ENCODE data around the gene MAP3K20.

The MAP3K20 gene

DNA sequence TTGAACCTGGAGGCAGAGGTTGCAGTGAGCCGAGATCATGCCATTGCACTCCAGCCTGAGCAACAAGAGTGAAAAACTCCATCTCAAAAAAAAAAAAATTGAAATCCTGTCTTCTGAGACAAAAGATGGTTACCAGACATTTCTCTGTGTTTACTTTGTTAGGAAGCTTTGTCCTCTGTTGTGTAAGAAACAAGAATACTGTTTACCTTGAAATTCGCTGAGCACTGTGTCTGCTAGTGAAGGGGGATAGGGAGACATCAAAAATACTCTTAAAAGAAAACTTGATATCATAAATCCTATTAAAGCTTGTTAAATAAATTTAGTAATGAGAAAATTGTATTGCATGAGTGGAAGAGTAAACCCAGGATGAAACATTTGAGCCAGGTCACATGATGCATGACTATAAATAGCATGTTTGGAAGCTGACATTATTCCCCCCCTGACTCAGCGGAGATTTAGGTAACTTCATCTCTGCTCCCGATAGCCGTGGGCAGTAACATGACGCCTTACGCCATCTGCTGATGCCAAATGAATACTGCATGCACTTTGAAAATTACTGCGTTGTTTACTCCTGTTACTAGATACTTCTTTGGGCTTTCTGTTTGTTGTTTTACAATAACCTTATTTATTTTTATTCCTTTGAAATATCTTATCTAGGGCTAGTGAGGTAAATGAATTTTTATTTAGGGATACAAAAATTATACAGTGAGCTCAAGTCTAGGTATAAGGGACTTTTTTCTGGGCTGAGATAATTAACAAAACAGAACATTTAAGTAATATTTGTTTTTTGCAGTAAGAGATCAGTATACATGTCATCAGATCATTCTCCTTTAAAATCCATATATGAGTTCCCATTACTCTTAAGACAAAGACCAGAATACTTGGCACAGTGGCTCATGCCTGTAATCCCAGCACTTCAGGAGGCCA, 134.9 kb downstream of the MAP3K20 start:
- DNase-seq: peak; percentile 62

DNA sequence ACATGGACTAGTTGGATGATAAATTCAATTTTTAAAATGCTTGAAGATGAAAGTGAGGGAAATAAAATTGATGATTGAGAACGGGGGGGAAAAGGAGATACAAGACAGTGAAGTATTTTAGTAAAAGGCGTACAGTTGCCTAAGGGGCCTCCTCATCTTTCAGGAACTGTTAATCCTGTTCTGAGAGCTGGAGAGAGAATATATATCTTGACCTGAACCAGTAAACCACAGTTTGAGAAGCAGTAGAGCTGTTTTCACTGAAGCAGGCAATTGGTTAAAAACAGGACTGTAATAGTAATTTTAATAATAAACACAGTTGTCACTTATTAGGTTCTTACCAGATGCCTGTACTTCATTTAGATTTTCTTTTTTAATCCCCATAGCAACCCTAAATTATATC, 137.5 kb downstream of the MAP3K20 start:
- no peak for DNase-seq

DNA sequence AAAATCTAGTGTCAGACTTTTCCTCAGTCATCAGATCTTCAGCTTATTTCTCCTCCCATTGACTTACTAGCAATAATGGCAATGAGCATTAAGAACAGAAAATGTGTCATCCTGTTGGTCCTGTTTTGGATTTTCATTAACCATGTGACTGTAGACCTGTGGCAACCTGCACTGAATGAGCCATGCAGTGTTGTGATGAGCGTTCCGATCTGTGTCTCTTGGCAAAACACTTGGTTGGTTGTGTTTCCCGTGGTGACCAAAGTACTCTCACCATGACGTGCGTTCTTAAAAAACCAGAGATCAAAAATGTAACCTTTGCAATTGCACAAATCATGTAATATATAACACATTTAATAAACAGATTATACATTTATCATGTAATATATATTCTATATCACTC, 138.6 kb downstream of the MAP3K20 start:
- DNase-seq: no peak

DNA sequence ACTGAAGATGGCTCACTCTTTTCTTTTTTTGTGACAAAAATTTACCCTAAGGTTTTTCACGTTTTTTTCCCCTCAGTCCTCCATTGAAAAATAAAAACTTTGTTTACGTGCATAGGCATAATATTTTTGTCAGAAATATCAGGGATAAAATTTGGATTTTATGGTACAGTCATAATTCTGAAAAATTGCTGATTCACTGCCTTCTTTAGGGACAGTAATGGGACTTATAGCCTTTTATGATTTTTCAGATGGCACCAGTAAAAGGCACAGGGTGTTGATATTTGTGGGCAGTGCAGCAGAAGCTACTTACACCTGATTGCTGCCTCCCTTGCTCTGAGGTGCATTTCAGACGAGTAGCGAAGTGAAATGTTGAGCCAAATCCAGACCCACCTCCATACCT, 139.7 kb downstream of the MAP3K20 start:
- no peak for DNase-seq

DNA sequence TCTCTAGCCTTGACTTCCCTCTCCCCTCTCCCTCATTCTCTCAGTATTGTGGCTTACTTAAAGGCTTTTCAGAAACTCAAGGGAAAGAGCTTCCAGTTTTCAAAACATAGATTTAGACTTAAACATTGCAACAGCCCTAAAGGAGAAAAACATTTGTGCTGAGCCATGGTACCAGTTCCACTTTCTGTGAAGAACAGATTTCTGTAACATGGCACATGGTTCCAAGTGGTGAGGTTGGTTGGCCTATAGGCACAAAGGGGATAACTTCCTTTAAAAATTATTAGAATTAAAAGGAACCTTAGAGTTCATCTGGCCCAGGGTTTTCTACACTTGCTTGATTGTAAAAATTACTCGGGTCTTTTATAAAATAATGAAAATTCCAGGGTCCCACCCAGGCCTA, 140.4 kb downstream of the MAP3K20 start:
- no peak for DNase-seq

DNA sequence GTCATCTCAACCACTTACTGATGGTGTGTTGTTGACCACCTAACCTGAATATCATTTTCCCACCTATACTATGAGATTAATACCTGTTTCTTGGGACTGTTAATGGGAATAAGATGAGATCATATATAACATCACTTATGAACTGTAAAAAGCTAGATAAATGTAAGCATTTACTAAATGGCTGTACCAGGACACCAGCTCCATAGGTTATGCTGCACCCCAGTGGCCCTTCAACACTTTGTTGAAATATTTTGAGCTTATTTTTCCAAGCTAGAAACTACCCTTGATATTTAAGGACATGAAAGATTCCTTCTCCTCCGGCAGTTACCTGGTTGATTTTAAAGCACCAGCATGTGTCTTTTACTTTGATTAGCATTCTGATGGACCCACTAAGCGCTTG, 141.0 kb downstream of the MAP3K20 start:
- no peak for DNase-seq

DNA sequence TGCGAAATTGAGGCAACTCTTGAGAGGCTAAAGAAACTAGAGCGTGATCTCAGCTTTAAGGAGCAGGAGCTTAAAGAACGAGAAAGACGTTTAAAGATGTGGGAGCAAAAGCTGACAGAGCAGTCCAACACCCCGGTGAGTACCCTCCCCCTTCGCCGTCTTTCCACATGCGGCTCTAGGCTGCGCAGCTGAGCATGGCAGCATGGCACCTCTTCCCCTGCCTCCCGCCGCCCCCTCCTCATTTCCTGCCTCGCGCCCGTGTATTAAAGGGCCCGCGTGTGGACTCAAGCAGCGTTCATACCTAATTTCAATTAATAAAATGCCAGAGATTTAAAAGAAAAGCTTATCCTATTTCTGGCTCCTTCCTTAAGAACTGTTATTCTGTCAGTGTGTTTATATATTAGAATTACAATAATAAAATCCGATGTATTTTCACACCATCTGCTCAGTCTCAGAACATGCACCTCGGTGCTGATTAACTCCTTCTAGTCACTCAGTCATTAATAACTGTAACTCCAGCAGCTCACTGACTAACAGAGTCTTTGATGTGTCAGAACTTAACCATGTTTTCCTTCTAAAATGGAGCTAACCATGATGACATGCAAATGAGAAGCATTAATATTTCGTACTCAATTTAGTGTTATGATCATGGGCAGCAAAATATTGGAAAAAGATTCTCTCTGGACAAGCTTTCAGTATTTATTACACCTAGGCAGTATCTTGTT, 141.6 kb downstream of the MAP3K20 start:
- DNase-seq: no peak

DNA sequence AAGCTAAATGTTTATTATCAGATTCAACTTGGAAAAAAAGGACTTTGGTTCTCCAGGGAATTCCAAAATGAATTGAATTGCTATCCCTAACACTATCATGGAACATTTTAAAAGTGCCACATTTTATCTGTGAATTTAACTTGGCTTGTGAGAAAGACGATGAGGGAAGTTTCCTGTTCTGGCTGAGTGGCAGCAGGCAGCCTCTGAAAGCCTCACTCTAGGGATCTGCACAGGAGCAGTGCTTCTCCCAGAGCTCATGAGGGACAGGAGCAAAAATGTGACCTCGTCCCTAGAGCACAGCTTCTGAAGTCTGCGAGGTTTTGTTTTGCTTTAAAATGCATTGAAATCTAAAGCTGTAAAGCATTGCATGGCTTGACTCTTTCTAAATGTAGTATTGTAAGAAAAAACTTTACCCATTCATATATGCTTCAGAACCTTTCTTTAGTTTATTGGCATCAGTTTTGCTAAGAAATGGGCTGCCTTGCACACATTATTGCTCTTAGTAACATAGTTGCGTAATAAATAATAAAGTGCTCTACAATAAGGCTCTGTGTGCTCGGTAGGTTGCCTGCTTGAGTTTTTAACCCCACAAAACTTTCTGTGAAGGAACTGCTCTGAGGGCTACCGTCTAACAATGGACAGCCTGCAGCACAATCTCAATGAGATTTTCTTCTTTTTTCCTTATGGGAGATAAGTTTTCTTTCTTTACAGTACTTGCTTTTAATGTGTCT, 142.8 kb downstream of the MAP3K20 start:
- DNase-seq: no peak

DNA sequence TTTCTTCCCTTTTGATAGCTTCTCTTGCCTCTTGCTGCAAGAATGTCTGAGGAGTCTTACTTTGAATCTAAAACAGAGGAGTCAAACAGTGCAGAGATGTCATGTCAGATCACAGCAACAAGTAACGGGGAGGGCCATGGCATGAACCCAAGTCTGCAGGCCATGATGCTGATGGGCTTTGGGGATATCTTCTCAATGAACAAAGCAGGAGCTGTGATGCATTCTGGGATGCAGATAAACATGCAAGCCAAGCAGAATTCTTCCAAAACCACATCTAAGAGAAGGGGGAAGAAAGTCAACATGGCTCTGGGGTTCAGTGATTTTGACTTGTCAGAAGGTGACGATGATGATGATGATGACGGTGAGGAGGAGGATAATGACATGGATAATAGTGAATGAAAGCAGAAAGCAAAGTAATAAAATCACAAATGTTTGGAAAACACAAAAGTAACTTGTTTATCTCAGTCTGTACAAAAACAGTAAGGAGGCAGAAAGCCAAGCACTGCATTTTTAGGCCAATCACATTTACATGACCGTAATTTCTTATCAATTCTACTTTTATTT, 145.6 kb downstream of the MAP3K20 start:
- no peak for DNase-seq

DNA sequence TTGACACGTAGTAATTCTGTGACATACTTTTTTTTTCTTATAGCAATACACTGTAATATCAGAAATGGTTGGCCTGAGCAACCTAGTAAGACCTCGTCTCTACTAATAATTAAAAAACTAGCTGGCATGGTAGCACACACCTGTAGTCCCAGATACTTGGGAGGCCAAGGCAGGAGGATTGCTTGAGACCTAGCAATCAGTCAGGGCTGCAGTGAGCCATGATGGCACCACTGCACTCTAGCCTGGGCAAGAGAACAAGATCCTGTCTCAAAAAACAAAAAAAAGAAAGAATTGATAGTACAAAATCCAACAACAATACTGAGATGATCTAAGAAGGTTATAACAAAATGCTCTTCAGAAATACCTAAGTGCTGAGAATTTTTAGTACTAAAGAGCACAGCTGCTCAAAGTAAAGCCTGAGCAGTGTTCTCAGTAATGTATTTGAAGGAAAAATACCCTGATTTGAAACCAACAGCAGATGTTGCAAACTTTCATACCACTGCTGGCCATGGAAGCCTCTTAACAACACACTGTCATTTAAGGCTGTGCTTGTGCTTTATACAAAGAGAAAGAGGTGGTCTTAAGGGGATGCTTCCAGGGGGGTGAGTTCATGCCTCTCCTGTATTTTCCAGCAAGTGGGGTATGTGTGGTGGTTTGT, 146.4 kb downstream of the MAP3K20 start:
- no peak for DNase-seq

DNA sequence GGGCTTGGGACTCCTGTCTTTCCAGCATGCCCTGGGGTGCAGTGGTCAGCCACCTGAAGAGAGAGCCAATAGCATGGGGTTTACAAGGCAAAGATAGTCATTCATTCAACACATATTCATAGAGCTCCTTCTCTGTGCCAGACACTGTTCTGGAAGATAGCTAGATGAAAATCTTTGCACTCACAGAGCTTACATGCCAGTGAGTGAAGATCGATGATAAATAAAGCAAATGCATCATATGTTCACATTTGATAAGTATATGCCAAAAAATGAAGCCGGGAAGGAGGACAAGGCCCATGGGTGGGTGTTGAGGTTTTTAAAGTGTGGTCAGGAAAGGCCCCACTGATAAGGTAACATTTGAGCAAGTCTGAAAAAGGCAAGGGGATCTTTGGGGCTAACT, 148.2 kb downstream of the MAP3K20 start:
- DNase-seq: no peak

DNA sequence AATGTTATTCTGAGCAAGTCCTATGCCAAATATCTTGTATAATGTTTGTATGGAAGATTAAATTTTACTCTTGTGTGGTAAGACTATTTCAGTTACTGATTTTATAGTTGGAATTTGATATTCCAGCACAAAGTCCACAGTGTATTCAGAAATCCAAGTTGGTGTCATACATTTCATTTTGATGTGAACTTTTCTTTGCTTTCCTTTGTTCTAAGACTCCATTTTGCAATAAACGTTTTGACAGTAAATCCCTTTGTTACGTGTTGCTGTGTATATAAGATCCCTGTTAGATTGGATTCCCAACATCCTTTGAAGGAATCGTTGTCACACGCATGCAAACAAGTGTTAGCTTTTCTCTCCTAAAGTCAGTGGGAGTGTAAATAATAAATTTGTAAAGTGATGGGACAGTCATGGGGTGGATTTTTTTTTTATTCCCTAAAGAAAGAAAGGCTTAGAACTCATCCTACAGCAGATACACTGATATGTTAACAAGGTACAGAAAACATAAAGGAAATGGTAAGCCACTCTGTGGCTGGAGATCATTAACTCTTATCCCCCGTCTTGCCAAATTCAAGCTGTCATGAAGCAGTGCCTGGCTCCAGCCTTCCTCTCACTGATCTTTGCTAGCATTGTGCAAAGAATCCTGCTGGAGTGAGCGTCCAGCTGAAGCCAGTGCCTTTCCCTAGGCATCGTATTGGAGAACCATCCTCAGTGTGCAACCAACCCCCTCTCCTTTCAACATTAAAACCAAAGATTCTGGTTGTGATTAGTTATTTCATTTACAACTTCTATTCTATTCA, 151.5 kb downstream of the MAP3K20 start:
- DNase-seq: no peak

DNA sequence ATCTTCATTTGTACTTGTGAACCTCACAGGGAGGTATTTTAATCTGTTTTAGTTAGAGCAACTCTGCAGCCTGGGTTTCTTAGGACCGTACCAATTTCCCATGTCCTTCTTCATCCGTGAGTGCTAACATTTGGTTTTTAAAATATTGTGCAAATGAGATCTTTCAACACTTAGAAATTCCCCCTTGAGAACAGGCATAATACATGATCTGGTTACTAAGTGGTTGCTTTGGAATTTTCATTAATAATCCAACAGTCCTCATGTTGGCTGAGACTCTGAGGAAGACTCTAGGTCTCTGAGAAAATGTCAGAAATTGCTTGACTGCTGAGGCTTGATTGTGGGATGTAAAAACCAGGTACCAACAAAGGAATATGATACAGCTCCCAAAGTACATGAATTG, 153.4 kb downstream of the MAP3K20 start:
- no peak for DNase-seq

DNA sequence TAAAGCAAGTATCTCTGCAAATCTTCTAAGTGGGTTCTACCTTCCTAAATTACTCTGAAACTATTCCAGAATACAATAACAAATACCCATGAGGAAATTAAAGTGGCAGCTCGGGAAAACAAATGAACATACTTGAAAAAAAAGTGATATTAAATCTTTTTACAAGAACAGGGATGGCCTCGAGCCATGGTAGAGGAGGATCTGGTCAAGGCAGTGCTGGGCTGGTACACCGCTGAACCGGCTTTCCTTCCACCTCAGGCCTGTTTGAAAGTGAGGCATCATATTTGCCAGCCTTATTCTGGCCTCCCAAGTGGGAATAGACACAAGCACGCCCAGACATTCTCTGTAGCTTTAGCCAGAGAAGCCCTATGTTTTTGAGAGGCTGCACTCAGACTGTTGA, 154.5 kb downstream of the MAP3K20 start:
- DNase-seq: no peak

DNA sequence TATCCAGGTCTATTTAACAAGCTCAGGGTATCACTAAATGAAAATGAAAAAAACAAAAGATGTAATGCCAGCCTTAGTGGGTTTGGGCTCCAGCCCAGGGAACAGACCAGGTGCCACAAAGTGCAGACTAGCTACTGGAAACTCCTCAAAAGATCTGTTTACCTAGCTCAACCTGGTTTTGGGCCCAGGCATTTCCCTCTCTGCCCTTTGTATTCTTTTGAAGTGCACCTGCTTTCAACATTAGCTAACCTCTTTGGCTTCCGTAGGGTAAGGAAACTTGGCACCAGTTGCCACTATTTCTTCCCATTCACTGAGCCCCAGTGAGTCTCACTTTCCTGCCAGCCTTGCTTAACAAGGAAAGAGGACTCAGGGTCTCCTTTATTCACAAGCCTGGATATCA, 155.4 kb downstream of the MAP3K20 start:
- DNase-seq: peak; percentile 49

DNA sequence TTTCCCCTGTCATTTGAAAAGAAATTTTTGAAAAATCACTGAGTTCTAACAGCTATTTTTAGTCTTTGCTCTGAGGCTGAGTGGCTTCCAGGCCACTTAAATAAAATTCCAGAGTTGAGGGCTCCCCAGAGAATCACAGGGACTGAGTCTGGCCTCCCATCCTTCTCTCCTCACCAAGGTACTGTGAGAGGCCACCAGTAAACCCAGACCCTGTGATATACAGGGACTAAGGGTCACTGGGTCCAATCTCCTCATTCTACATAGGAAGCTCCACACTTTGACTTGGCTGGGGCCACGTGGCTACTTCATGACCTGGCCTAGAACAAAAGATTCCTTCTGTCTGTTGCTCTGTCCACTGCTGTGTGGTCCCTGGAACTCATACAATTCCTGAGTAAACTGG, 155.8 kb downstream of the MAP3K20 start:
- DNase-seq: no peak

DNA sequence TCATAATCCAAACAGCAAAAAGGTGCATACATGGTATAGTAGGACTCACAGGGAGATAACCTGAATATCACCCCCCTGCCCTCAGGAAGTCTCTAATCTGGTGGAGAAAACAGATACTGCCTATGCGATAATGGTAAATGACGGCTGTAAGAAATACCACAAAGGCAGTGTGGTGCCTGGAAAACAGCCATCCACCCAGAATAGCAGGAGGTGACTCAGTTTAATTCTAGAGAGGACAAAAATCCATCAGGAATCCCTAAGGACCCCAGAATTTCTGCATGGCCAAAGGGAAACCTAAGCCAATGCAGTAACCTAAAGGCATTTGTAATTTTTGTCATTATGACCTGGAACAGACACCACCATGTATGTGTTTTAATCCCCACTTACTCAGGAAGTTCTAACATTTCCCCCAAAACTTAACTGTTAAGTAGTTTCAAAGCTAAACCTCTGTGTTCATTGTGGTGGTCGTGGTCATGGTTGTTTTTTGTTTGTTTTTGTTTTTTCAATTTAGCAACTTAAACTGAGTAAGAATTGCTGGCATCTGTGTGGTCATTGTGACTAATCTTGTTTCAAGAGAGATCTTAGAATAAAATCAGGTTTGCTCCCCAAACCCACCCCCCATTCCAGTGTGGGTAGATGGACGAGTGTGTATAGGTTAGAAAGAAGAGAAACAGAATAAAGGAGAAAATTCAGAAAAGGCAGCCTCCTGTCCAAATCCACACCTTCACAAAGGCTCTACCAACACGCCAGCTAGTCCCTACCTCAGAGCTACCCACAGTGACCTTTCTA, 157.5 kb downstream of the MAP3K20 start:
- no peak for DNase-seq

DNA sequence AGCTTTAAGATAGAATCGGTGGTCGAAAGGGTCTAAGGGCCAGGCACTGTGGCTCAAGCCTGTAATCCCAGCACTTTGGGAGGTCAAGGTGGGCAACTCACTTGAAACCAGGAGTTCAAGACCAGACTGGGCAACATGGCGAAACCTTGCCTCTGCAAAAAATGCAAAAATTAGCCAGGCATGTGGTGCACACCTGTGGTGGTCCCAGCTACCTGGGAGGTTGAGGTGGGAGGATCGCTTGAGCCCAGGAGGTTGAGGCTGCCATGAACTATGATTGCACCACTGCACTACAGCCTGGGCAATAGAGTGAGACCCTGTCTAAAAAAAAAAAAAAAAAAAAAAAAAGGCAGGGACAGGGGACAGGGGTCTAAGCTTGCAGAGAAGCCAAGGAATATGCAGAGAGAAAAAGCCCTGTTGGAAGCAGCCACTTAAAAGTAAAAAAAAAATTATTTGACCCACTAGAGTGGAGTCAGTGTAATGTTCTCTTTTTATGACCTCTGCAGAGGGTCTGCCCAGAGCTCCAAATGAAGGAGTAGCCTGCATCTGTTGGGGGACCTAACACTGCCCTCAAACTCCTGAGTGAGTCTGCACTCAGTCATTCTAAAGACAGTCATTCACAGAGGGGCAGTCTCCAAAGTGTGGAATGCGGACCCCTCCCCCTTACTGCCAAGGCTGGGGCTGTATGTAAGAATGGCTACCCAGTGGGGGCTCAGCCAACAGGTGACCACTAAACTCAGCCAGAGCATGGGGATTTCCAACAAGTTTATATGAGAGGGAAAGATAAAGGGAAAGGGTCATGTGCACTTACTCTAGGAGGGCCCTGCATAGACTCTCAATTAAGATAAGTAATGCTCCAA, 160.5 kb downstream of the MAP3K20 start:
- DNase-seq: no peak

DNA sequence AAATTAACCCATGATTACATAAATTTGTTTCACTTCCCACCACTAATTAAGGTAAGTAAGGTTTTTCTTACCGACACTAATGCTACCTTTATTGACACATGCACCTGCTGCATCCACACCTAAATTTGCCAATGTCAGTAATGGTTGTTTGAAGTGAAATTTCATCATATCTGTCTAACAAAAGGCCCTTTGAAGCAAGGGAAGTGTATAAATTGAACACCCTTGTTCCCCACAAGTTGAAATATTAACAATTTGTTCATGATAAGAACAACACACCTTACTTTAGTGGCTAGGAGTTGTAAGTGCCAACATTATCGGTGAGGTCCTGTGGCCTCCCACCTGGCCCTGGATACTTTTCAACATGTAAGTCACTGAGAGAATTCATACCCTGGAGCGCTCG, 162.7 kb downstream of the MAP3K20 start:
- DNase-seq: no peak

DNA sequence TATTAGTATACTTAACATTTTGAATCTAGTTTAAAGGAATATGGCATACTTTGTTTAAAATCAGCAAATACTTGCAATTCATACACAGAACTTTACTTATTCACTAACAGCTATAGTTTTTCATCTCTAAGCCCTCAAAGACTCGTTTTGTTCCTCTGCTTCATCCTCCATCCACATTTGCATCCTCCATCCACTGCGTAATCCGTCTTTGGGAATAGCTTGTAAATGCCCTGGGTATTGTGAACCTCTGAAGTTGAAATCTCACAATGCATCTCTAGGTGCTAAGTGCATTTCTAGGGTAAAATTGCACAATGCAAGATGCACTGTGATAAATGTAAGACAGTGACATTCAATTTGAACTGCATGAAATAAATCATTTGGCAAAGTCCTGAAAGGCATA, 163.2 kb downstream of the MAP3K20 start:
- no peak for DNase-seq

Data from RPMI8226 (cell line).